ENCODE results near the gene JMJD4. TPM values are rescaled to one million over a fixed set of nuclear protein-coding genes. Genes with fewer than 3 reads are reported as not detected.

JMJD4 gene
- total RNA-seq, 4 donors from 2014 or later, result 9.2 to 21.6 (median 19.9) TPM

DNA sequence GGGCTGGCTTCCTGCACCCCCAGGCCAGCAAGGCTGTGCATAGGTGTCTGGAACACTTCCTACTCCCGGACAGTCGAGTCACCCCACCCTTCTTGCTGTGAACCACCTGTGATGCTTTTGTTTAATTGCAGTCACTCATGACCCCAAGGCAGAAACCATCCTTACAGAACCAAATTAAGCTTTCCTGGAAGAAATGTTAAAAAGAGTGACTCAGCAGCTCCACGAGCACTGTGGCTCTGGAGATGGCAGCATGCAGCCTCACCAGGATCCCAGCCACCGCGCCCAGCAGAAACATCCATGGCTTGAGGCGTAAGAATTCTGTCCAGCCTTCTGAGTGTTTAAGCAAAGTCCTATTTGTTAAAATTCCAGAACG is 28.9 kb upstream of the JMJD4 start:
- in situ Hi-C loops (cut with MboI; ENCODE audit: low sequenced_read_pairs in 4 of 4), result loop anchor here (5.0 to 25.0 kb wide), 5 partner anchors 171 to 323 kb away; partner anchors contain the start of gene ARF1 (in 1 of the 4)
- Histone ChIP-seq H3K27ac (no peak overlapping the region), H3K36me3 (peaks cover 0 to 21% of the 10 kb centered on the region in 2 donors), H3K27me3 (no peaks in the 10 kb centered on the region), H3K9me3 (no peaks in the 10 kb centered on the region), H3K4me1 (peaks cover 32 to 37% of the 10 kb centered on the region in 2 donors), H3K4me3 (no peak overlapping the region)
- TF ChIP-seq, protein P1, sequence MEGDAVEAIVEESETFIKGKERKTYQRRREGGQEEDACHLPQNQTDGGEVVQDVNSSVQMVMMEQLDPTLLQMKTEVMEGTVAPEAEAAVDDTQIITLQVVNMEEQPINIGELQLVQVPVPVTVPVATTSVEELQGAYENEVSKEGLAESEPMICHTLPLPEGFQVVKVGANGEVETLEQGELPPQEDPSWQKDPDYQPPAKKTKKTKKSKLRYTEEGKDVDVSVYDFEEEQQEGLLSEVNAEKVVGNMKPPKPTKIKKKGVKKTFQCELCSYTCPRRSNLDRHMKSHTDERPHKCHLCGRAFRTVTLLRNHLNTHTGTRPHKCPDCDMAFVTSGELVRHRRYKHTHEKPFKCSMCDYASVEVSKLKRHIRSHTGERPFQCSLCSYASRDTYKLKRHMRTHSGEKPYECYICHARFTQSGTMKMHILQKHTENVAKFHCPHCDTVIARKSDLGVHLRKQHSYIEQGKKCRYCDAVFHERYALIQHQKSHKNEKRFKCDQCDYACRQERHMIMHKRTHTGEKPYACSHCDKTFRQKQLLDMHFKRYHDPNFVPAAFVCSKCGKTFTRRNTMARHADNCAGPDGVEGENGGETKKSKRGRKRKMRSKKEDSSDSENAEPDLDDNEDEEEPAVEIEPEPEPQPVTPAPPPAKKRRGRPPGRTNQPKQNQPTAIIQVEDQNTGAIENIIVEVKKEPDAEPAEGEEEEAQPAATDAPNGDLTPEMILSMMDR (IDR thresholded peaks at IDR 0.05 in 4 of 5, conservative IDR thresholded peaks at IDR 0.05 in 1 of 5), result no peak
- TF ChIP-seq POLR2A (IDR thresholded peaks at IDR 0.05), result no peak
- intact Hi-C loops (cut with DNase I; ENCODE audit: low total_unique reads), result no loop called here
- ATAC-seq (no peak), DNase-seq (no peak)

DNA sequence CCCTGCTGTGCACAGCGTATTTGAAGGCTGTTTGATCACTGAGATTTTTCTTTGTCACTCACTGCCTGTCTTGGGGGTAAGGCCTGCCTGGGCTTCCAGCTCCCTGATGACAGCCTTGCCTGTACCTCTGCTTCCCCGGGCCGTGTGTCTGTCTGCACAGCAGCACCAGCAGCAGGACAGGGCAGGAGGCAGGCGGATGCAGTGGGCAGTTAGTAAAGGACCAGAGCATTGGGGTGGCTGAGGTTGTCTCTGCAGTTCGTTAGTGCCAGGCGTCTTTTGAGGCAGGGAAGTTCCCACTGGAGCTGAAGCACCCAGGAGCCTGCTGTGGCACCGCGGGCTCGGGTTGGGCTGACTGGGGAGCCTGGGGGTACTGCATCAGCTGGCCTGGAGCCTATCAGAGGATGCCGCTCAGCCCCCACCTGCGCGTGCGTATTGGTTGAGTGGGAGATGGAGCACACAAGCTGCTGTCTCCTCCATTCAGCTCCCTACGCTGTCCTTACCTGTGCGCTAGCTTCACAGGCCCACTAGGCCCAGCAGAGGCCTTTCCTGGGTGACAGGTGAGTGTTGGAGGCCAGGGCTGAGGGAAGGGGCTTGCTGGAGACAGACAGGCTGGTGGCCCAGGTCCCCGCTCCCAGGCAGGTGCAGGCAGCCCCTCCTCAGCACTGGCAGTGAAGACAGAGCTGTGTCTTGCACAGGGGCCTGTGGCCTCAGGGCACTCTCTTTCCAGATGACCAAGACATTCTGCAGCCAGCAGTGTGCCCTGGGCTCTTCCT is 28.3 kb upstream of the JMJD4 start:
- Histone ChIP-seq H3K9me3 (no peaks in the 10 kb centered on the region), H3K4me3 (no peak overlapping the region), H3K27me3 (no peaks in the 10 kb centered on the region), H3K36me3 (peaks cover 0 to 17% of the 10 kb centered on the region in 2 donors), H3K27ac (peak overlapping the region in 2 of 4 donors; percentile 90 to 91), H3K4me1 (peaks cover 37 to 43% of the 10 kb centered on the region in 2 donors)
- in situ Hi-C loops (cut with MboI; ENCODE audit: low sequenced_read_pairs in 4 of 4) (loop anchor here (5.0 to 25.0 kb wide), 5 partner anchors 171 to 324 kb away; partner anchors contain the start of gene ARF1 (in 1 of the 4)), intact Hi-C loops (cut with DNase I; ENCODE audit: low total_unique reads) (no loop called here)
- no peak for DNase-seq
- no peak for TF ChIP-seq POLR2A (IDR thresholded peaks at IDR 0.05)
- TF ChIP-seq, protein P1 (IDR thresholded peaks at IDR 0.05 in 4 of 5, conservative IDR thresholded peaks at IDR 0.05 in 1 of 5), result no peak
- no peak for ATAC-seq

DNA sequence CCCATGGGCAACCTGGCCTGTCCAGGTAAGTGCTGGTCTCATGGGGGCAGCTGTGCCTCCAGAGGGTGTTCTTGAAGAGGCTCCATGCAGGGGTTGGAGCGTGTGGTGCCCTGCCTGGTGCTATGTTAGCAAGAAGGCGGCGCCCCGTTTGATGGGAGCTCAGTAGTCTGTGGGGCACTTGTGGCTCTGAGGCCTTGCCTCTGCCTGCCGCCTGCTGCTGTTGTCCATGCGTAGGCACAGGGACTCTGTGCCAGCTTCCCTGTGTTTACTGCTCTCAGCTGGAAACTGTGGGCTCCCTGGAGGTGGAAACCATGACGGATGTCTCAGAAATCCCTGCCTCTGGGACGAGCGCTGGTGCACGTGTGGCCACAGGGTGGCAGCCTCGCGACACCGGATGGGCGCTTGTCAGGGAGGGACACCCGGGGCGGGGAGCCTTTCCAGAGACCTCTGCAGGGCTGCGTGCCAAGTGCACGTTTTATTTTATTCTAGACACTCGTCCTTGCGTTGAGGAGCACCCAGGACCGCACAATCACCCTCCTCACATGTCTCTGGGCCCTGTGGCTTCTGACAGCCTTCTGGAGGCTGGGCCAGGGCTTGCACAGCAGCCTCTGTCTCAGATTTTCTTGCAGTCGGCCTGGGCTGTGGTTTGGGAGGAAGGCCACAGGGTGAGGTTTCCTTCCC is 27.3 kb upstream of the JMJD4 start:
- peaks cover 0 to 7% of the 10 kb centered on the region in 2 donors for H3K36me3 ChIP-seq
- no peaks in the 10 kb centered on the region for H3K27me3 ChIP-seq
- intact Hi-C loops (cut with DNase I; ENCODE audit: low total_unique reads), result loop anchor here (1.0 kb wide), 3 partner anchors 25 to 192 kb away; no protein-coding TSS in a partner anchor
- peaks cover 48 to 54% of the 10 kb centered on the region in 2 donors for H3K4me1 ChIP-seq
- H3K9me3 ChIP-seq, result no peaks in the 10 kb centered on the region
- TF ChIP-seq, protein P1 (IDR thresholded peaks at IDR 0.05 in 4 of 5, conservative IDR thresholded peaks at IDR 0.05 in 1 of 5), result peak; percentile 91 to 94 (median 93)
- no peak for TF ChIP-seq POLR2A (IDR thresholded peaks at IDR 0.05)
- in situ Hi-C loops (cut with MboI; ENCODE audit: low sequenced_read_pairs in 4 of 4), result loop anchor here (5.0 to 25.0 kb wide), 5 partner anchors 172 to 325 kb away; partner anchors contain the start of gene ARF1 (in 1 of the 4)
- H3K4me3 ChIP-seq, result no peak overlapping the region
- DNase-seq (peak; percentile 71 to 85), ATAC-seq (peak; percentile 27 to 40)
- peak overlapping the region; percentile 90 to 95 (median 92) for H3K27ac ChIP-seq

DNA sequence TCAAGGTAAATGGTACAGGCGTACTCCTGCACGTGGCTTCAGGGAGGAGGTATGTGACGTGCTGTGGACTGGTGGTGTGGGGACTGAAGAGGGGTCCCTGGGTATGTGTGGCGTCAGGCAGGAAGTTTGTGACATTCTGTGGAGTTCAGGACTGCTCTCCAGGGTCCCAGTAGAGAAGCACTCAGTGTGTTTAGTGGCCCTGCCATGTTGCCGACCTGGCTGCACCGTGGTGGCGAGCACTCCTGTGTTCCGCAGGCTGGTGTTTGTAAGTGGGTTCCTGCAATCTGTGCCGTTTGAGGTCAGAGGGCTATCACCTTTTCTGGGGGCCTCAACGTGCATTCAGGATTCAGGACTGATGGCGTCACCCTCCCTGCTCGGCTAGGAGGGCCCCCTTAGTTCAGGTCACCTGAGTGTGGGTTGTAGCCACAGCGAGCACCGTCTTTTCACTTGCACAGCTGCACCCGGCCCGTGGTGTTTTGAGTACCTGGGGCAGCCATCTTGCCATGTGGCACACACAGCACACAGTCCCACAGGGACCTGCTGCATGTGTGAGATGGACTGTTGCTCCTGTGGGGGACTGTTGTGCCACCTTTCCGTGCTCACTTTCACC is 26.6 kb upstream of the JMJD4 start:
- in situ Hi-C loops (cut with MboI; ENCODE audit: low sequenced_read_pairs in 4 of 4), result loop anchor here (5.0 to 25.0 kb wide), 5 partner anchors 173 to 326 kb away; partner anchors contain the start of gene ARF1 (in 1 of the 4)
- no peak for ATAC-seq

More for the DNA sequence above, 26.6 kb upstream of the JMJD4 start:
- peak overlapping the region; percentile 90 to 95 (median 92) for H3K27ac ChIP-seq
- H3K4me3 ChIP-seq, result no peak overlapping the region
- peaks cover 53 to 60% of the 10 kb centered on the region in 2 donors for H3K4me1 ChIP-seq
- intact Hi-C loops (cut with DNase I; ENCODE audit: low total_unique reads), result loop anchor here (1.0 kb wide), 3 partner anchors 26 to 193 kb away; no protein-coding TSS in a partner anchor
- peaks cover 0 to under 1% of the 10 kb centered on the region in 2 donors for H3K36me3 ChIP-seq
- TF ChIP-seq POLR2A (IDR thresholded peaks at IDR 0.05), result no peak
- TF ChIP-seq, protein P1 (IDR thresholded peaks at IDR 0.05 in 4 of 5, conservative IDR thresholded peaks at IDR 0.05 in 1 of 5), result no peak
- H3K27me3 ChIP-seq, result no peaks in the 10 kb centered on the region
- no peak for DNase-seq
- H3K9me3 ChIP-seq, result no peaks in the 10 kb centered on the region

Data from gastrocnemius medialis (tissue), 4 donors.